Kidney (tissue), 14 donors: ENCODE data around the gene CD69. TPM values are rescaled to one million over a fixed set of nuclear protein-coding genes. Genes with fewer than 3 reads are reported as not detected.

Experiments
- DNase-seq, 5 donors: peaks; one replicate each; pipeline ENCODE4 v3.0.0-alpha.2; 2013 to 2020
- FAIRE-seq: peaks from 2 replicates; lab custom pipeline; 2012; peaks lifted over from hg19 to GRCh38; lab: Jason Lieb, UNC
- H3K27ac ChIP-seq, 2 donors: one replicate each; pipeline ENCODE4 v1.7.0; 2013; ENCODE audit warnings: low read depth in 2 of 2, low read length in 2 of 2, inconsistent platforms in 1 of 2
- H3K27me3 ChIP-seq: one replicate; pipeline ENCODE4 v1.7.1; 2013; ENCODE audit warnings: low read length, inconsistent platforms; ENCODE audit not compliant: control insufficient read depth, insufficient read depth
- H3K36me3 ChIP-seq, 3 donors: one replicate each; pipeline versions ENCODE4 v1.7.0 to v1.7.1; 2013; ENCODE audit warnings: low read length in 3 of 3, control low read depth in 1 of 3, inconsistent platforms in 1 of 3; ENCODE audit not compliant: insufficient read depth in 3 of 3, control insufficient read depth in 2 of 3
- H3K4me1 ChIP-seq, 3 donors: one replicate each; pipeline versions ENCODE4 v1.7.0 to v1.7.1; 2013; ENCODE audit warnings: low read length in 3 of 3, inconsistent platforms in 1 of 3, low read depth in 1 of 3; ENCODE audit not compliant: control insufficient read depth in 2 of 3, insufficient read depth in 2 of 3
- H3K4me3 ChIP-seq, 3 donors: one replicate each; pipeline versions ENCODE4 v1.7.0 to v1.8.1; 2013; ENCODE audit warnings: low read length in 3 of 3, control low read depth in 1 of 3, inconsistent platforms in 1 of 3
- H3K9ac ChIP-seq, 3 donors: one replicate each; pipeline versions ENCODE4 v1.7.0 to v1.7.1; 2013; ENCODE audit warnings: low read length in 3 of 3, control low read depth in 1 of 3, inconsistent platforms in 1 of 3
- H3K9me3 ChIP-seq, 3 donors: one replicate each; pipeline versions ENCODE4 v1.7.0 to v1.7.1; 2013; ENCODE audit warnings: low read length in 3 of 3, control low read depth in 1 of 3, inconsistent platforms in 1 of 3; ENCODE audit not compliant: control insufficient read depth in 2 of 3, insufficient read depth in 1 of 3
- intact Hi-C: fragments of 100-400 bp; cut with DNase I; formaldehyde crosslinking; loops from one replicate; pipeline ENCODE4 v1.11.1; 2022
- polyA plus RNA-seq: library from polyadenylated mRNA; stranded (reverse); fragments of 350-450 nt; fragmentation: Illumina TruSeq; extraction: RNeasy Lipid Tissue Mini Kit (QIAGEN cat#74804); gene quantifications from one replicate; pipeline ENCODE4 v1.2.3, GENCODE V29; 2014; ENCODE audit warnings: low read depth, low replicate concordance; ENCODE audit not compliant: insufficient read depth
- total RNA-seq: library from RNA; stranded (reverse); fragmentation: NEBNext Ultra II Directional; extraction: Animal tissue kit (Norgen Biotek cat#: 25700); gene quantifications from one replicate; pipeline ENCODE4 v1.2.1, GENCODE V29; 2021
- TF ChIP-seq, protein P1 (sequence below): IDR thresholded peaks from 3 replicates; pipeline ENCODE4 v1.5.1; 2012; ENCODE audit warnings: mild to moderate bottlenecking, moderate library complexity, borderline replicate concordance; ENCODE audit not compliant: insufficient read depth; ENCODE audit errors: extremely low read depth
- donor health status: control.
- donor health status: control.
- donor health status: control.
- donor health status: control.
- donor health status: control.
- donor health status: DM: yes; HTN: yes; CAD: no.
- donor health status: Normal renal cell carcinoma (clear cell type).

The CD69 gene
- total and polyA plus RNA-seq, 2 donors from 2014 or later: 2.2 to 25.0 TPM

GRCh38 chr12:9752145-9752933 is 8.4 kb downstream of the CD69 start:
- H3K27me3 ChIP-seq: no peaks in the 10 kb centered on the region
- H3K4me1 ChIP-seq: no peaks in the 10 kb centered on the region
- no peaks in the 10 kb centered on the region for H3K36me3 ChIP-seq
- TF ChIP-seq, protein P1, sequence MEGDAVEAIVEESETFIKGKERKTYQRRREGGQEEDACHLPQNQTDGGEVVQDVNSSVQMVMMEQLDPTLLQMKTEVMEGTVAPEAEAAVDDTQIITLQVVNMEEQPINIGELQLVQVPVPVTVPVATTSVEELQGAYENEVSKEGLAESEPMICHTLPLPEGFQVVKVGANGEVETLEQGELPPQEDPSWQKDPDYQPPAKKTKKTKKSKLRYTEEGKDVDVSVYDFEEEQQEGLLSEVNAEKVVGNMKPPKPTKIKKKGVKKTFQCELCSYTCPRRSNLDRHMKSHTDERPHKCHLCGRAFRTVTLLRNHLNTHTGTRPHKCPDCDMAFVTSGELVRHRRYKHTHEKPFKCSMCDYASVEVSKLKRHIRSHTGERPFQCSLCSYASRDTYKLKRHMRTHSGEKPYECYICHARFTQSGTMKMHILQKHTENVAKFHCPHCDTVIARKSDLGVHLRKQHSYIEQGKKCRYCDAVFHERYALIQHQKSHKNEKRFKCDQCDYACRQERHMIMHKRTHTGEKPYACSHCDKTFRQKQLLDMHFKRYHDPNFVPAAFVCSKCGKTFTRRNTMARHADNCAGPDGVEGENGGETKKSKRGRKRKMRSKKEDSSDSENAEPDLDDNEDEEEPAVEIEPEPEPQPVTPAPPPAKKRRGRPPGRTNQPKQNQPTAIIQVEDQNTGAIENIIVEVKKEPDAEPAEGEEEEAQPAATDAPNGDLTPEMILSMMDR: no peak
- no peaks in the 10 kb centered on the region for H3K9me3 ChIP-seq
- FAIRE-seq (no peak), DNase-seq (no peak)
- no peak overlapping the region for H3K9ac ChIP-seq
- no peak overlapping the region for H3K4me3 ChIP-seq
- H3K27ac ChIP-seq: no peak overlapping the region
- intact Hi-C loops: loop anchor here (10.0 kb wide), 1 partner anchor 172 kb away; no protein-coding TSS in a partner anchor

- H3K36me3 ChIP-seq: no peaks in the 10 kb centered on the region
- H3K27ac ChIP-seq: no peak overlapping the region
- peak; percentile 90 for FAIRE-seq
- H3K27me3 ChIP-seq: no peaks in the 10 kb centered on the region
- H3K4me1 ChIP-seq: no peaks in the 10 kb centered on the region
- no peak overlapping the region for H3K4me3 ChIP-seq
- TF ChIP-seq, protein P1: no peak
- DNase-seq: peak in 1 of 5 donors; percentile 48
- no peaks in the 10 kb centered on the region for H3K9me3 ChIP-seq
- intact Hi-C loops: loop anchor here (10.0 kb wide), 1 partner anchor 173 kb away; no protein-coding TSS in a partner anchor
- no peak overlapping the region for H3K9ac ChIP-seq
These were observed 9.2 kb downstream of the CD69 start for GRCh38 chr12:9751204-9752144.

GRCh38 chr12:9750276-9751203 is 10.2 kb downstream of the CD69 start:
- intact Hi-C loops: loop anchor here (10.0 kb wide), 1 partner anchor 174 kb away; no protein-coding TSS in a partner anchor
- H3K4me3 ChIP-seq: peak overlapping the region in 2 of 3 donors; percentile 32 to 38

More at GRCh38 chr12:9750276-9751203, 10.2 kb downstream of the CD69 start:
- no peaks in the 10 kb centered on the region for H3K4me1 ChIP-seq
- TF ChIP-seq, protein P1: peak; percentile 88
- H3K27me3 ChIP-seq: no peaks in the 10 kb centered on the region
- no peaks in the 10 kb centered on the region for H3K36me3 ChIP-seq
- no peak overlapping the region for H3K27ac ChIP-seq
- peak in 4 of 5 donors; percentile 18 to 83 (median 68) for DNase-seq
- no peak overlapping the region for H3K9ac ChIP-seq
- FAIRE-seq: no peak
- H3K9me3 ChIP-seq: no peaks in the 10 kb centered on the region
